Smooth muscle cell (in vitro differentiated cells): ENCODE results near the gene RUNX1. TPM values are rescaled to one million over a fixed set of nuclear protein-coding genes. Genes with fewer than 3 reads are reported as not detected.
"Not testable (repeated sequence)": the region's sequence is repeated elsewhere in the genome, so short reads cannot be mapped to it uniquely, and the experiment has no call there.

Experiments
- DNase-seq: peaks from one replicate; lab custom pipeline; 2025; ENCODE audit not compliant: unreplicated experiment; lab: John Stamatoyannopoulos, UW
- H2AFZ ChIP-seq: fragments of 200-600 bp; sonication (generic); 2 replicates; pipeline ENCODE4 v1.6.0; 2016; ENCODE audit warnings: antibody characterized with exemption, low read depth, mild to moderate bottlenecking
- H3F3A ChIP-seq: fragments of 200-600 bp; sonication (generic); 2 replicates; pipeline ENCODE4 v1.6.0; 2017; ENCODE audit warnings: antibody characterized with exemption, low read depth
- H3K27ac ChIP-seq: fragments of 200-600 bp; sonication (generic); 2 replicates; pipeline ENCODE4 v1.5.1; 2016; ENCODE audit warnings: low read depth, mild to moderate bottlenecking
- H3K27me3 ChIP-seq: fragments of 200-600 bp; sonication (generic); 2 replicates; pipeline ENCODE4 v1.6.1; 2016; ENCODE audit warnings: low read depth, mild to moderate bottlenecking
- H3K36me3 ChIP-seq: fragments of 200-600 bp; sonication (generic); 2 replicates; pipeline ENCODE4 v1.5.1; 2016; ENCODE audit warnings: low read depth
- H3K4me1 ChIP-seq: fragments of 200-600 bp; sonication (generic); 2 replicates; pipeline ENCODE4 v1.5.1; 2016; ENCODE audit warnings: low read depth
- H3K4me2 ChIP-seq: fragments of 200-600 bp; sonication (generic); 2 replicates; pipeline ENCODE4 v1.6.0; 2016; ENCODE audit warnings: mild to moderate bottlenecking
- H3K4me3 ChIP-seq: fragments of 200-600 bp; sonication (generic); 2 replicates; pipeline ENCODE4 v1.5.1; 2016; ENCODE audit warnings: mild to moderate bottlenecking
- H3K79me2 ChIP-seq: fragments of 200-600 bp; sonication (generic); 2 replicates; pipeline ENCODE4 v1.6.0; 2016; ENCODE audit warnings: low read depth, mild to moderate bottlenecking
- H3K9ac ChIP-seq: fragments of 200-600 bp; sonication (generic); 2 replicates; pipeline ENCODE4 v1.6.0; 2016; ENCODE audit warnings: low read depth
- H3K9me3 ChIP-seq: fragments of 200-600 bp; sonication (generic); replicated peaks from 2 replicates; pipeline ENCODE4 v1.5.1; 2016; ENCODE audit warnings: low read depth
- H4K20me1 ChIP-seq: fragments of 200-600 bp; sonication (generic); 2 replicates; pipeline ENCODE4 v1.6.0; 2016; ENCODE audit warnings: low read depth
- CTCF ChIP-seq: fragments of 200-600 bp; sonication (generic); IDR thresholded peaks from 2 replicates; pipeline ENCODE4 v1.5.1; 2017; ENCODE audit warnings: borderline replicate concordance, mild to moderate bottlenecking, antibody characterized with exemption; ENCODE audit not compliant: insufficient read depth, poor library complexity, severe bottlenecking
- WGBS: methylation state at CpG from one replicate; pipeline ENCODE4 v1.1.7; 2016; ENCODE audit warnings: low lambda C conversion rate; 5-methylcytosine and 5-hydroxymethylcytosine counted together
- polyA plus RNA-seq: library from polyadenylated mRNA; unstranded; fragments of >200 nt; fragmentation: Nextera tagmentation; extraction: Ambion mirVana; gene quantifications from 2 replicates; pipeline ENCODE4 v1.2.1, GENCODE V29; 2016
- total RNA-seq: library from RNA; depleted of rRNA; stranded (reverse); fragments of >200 nt; gene quantifications from 2 replicates; pipeline ENCODE4 v1.2.3, GENCODE V29; 2014

The RUNX1 gene
- total and polyA plus RNA-seq, 2 experiments from 2014 or later, result 33.4 to 97.6 TPM

DNA sequence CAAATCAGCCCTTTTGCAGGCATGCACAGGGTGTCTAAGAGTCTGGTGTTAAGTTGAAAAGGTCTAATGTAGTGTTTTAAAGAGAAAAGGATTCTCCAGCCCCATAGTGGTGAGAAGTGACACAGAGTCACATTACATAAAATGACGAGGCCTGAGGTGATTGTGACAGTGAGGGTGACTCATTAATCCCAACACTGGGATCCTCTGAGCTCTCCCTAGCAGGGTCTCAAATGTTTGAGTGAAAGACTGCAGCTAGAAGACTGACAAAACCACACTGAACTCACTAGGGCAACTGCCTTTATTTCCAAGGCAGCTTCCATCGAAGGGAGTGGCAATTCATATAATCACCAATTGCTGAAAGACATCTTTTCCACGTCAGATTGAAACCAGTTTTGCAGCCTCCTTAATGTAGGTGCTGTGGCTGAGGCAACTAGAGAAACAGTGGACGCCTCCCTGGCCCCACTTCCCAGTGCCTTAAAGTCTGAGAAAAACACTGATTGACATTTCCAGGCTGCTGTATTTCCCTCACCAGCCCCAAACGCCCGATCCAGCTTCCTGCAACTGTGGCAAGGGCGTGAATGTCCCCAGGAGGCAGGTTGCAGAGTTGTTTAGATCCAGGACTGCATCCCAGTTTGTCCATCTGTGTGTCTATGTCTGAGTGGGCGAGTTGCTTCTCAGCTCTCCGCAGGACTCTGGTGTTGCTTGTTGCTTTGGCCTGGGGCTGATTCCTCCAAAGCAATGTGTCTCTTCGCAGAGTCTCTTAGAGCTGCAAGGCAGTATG is 81.4 kb downstream of the RUNX1 start:
- Histone ChIP-seq H3K4me1 (no peaks in the 10 kb centered on the region), H3F3A (no peaks in the 10 kb centered on the region), H3K9me3 (no peaks in the 10 kb centered on the region), H3K9ac (peak overlapping the region; percentile 62), H3K27me3 (no peaks in the 10 kb centered on the region), H3K4me3 (no peak overlapping the region), H3K79me2 (peaks cover 2% of the 10 kb centered on the region), H3K36me3 (no peaks in the 10 kb centered on the region), H4K20me1 (peaks cover 40% of the 10 kb centered on the region), H3K27ac (peak overlapping the region; percentile 91), H3K4me2 (peak overlapping the region; percentile 30), H2AFZ (no peak overlapping the region)
- no peak for DNase-seq
- WGBS, result 65% methylated on average over 10 of the region's 10 CpGs
- TF ChIP-seq CTCF, result no peak

GRCh38 chr21:34966881-34967280 is 82.2 kb downstream of the RUNX1 start:
- not testable (repeated sequence) for H3F3A ChIP-seq, DNase-seq, H3K9me3 ChIP-seq, H3K27me3 ChIP-seq, H2AFZ ChIP-seq, H3K4me1 ChIP-seq, H3K4me2 ChIP-seq, H3K36me3 ChIP-seq, H3K4me3 ChIP-seq, H3K9ac ChIP-seq, H3K79me2 ChIP-seq
- WGBS, result 97% methylated on average over 11 of the region's 11 CpGs
- peak overlapping the region; percentile 91 for H3K27ac ChIP-seq
- H4K20me1 ChIP-seq, result peaks cover 39% of the 10 kb centered on the region

DNA sequence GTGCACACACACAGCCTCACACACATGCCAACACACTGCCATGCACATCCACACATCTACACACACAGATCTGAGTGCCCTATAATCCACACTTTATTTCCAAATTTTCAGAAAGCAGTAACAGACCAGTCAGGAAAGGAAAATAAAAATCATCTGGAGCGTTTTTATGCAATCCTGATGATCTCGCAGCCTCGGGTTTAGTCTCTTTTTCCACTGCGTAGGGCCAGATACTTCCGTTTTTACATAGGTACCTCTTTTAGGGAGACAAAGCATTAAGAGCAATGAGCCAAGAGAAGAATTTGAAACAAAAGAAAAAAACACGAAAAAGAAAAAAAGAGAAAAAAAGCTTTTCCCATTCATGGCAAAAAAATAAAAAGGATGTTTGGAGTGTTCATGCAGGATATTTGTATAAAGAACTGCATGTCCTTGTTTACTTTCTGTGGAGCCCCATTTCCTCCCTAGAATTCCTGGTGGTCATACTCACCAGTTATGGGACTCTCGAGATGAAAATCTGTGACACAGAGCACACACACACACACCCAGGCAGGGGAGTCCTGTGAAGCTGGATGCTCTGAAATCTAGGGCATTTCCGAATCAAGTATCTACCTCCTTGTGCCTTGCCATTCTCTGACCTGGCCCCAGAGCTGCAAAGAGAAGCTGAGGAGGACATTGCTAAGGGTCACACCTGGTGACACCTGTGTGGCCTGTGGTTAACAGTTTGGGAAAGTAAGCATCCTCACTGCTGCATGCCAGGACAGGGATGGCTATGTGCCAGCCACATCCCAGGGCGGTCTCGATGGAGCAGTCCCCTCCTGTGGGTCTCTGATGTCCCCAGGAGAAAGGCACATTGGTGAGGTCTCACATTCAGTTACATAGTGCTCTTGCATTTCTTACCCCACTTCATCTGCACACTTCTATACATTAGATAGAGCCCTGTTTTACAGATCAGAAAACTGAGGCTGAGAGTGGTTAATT is 83.6 kb downstream of the RUNX1 start:
- H3K27ac ChIP-seq, result peak overlapping the region; percentile 58
- no peaks in the 10 kb centered on the region for H3K36me3 ChIP-seq
- peaks cover 5% of the 10 kb centered on the region for H3K4me1 ChIP-seq
- no peaks in the 10 kb centered on the region for H3K9me3 ChIP-seq
- TF ChIP-seq CTCF, result no peak
- H2AFZ ChIP-seq, result no peak overlapping the region
- no peak for DNase-seq
- H4K20me1 ChIP-seq, result peaks cover 27% of the 10 kb centered on the region
- no peaks in the 10 kb centered on the region for H3K27me3 ChIP-seq
- peak overlapping the region; percentile 78 for H3K4me2 ChIP-seq
- WGBS, result 53% methylated on average over 10 of the region's 10 CpGs
- no peak overlapping the region for H3K9ac ChIP-seq
- no peaks in the 10 kb centered on the region for H3F3A ChIP-seq
- no peak overlapping the region for H3K4me3 ChIP-seq
- no peaks in the 10 kb centered on the region for H3K79me2 ChIP-seq

- Histone ChIP-seq H3K79me2 (peaks cover 4% of the 10 kb centered on the region), H3K27ac (no peak overlapping the region), H2AFZ (no peak overlapping the region), H3K36me3 (no peaks in the 10 kb centered on the region), H3K4me2 (no peak overlapping the region), H4K20me1 (peaks cover 26% of the 10 kb centered on the region), H3K27me3 (no peaks in the 10 kb centered on the region), H3K4me3 (no peak overlapping the region), H3F3A (no peaks in the 10 kb centered on the region), H3K9me3 (no peaks in the 10 kb centered on the region), H3K9ac (no peak overlapping the region), H3K4me1 (peaks cover 6% of the 10 kb centered on the region)
- no peak for DNase-seq
- no peak for TF ChIP-seq CTCF
- WGBS, result 83% methylated on average over 16 of the region's 16 CpGs
Observed at GRCh38 chr21:34962586-34963222, 86.4 kb downstream of the RUNX1 start.
